K562 (cell line): ENCODE measurements around the gene ITPRIPL2. TPM values are rescaled to one million over a fixed set of nuclear protein-coding genes. Genes with fewer than 3 reads are reported as not detected.

Experiments
- ATAC-seq: fragments of 200-7000 bp; cut with Tn5 transposase; 3 replicates; pipeline ENCODE4 v1.9.1; 2020; ENCODE audit warnings: moderate library complexity
- BruUV-seq: library from RNA; stranded (reverse); fragments of 400-500 nt; replicated peaks from 2 replicates; lab custom pipeline; 2021; lab: Mats Ljungman, UMichigan
- CTCF ChIA-PET: fragments of 300-600 bp; formaldehyde crosslinking; extraction: SDS; loops from one replicate; lab custom pipeline; 2021; ENCODE audit warnings: low intra/inter-chr PET ratio; lab: Yijun Ruan, JAX
- POLR2A ChIA-PET: fragments of 300-600, 350-650 bp; sonication (Branson Sonifier 250); formaldehyde crosslinking; extraction: SDS; loops from one replicate; lab custom pipeline; 2021; ENCODE audit warnings: antibody characterized with exemption, inconsistent platforms; lab: Yijun Ruan, JAX
- DNase-seq, 4 experiments: peaks; one replicate each; pipeline versions ENCODE4 v3.0.0 to v3.0.0-alpha.2; 2011 to 2018; ENCODE audit warnings: low spot score in 3 of 4, mixed read lengths in 3 of 4; ENCODE audit errors: extremely low read depth in 1 of 4
- FAIRE-seq: peaks from 2 replicates; lab custom pipeline; 2011; peaks lifted over from hg19 to GRCh38; lab: Jason Lieb, UNC
- H2AFZ ChIP-seq: 2 replicates; pipeline ENCODE4 v1.6.0; 2011; ENCODE audit warnings: low read depth, low read length, control low read depth, inconsistent platforms
- H3K27ac ChIP-seq: fragments of 200-600 bp; 3 replicates; pipeline ENCODE4 v1.8.0; 2011; ENCODE audit warnings: low read depth, mild to moderate bottlenecking, control low read depth, inconsistent platforms, low read length, moderate library complexity, mixed read lengths; ENCODE audit errors: extremely low read depth
- H3K27me3 ChIP-seq, 2 experiments: fragments of 300-600 bp in 1 of 2; 2 replicates in 1 of 2; 3 replicates in 1 of 2; pipeline versions ENCODE4 v1.6.0 to v1.8.0; 2011; ENCODE audit warnings: inconsistent platforms in 2 of 2, low read length in 2 of 2, mild to moderate bottlenecking in 1 of 2, mixed read lengths in 1 of 2, moderate library complexity in 1 of 2; ENCODE audit not compliant: control insufficient read depth in 2 of 2, insufficient read depth in 2 of 2
- H3K36me3 ChIP-seq: fragments of 300-600 bp; 3 replicates; pipeline ENCODE4 v1.8.0; 2011; ENCODE audit warnings: mild to moderate bottlenecking, low read length, inconsistent platforms; ENCODE audit not compliant: control insufficient read depth, insufficient read depth
- H3K4me1 ChIP-seq, 2 experiments: fragments of 200-600 bp in 1 of 2; replicated peaks in 1 of 2; 2 replicates in 1 of 2; 3 replicates in 1 of 2; pipeline versions ENCODE4 v1.5.1 to v1.8.0; 2011; ENCODE audit warnings: inconsistent platforms in 2 of 2, low read length in 2 of 2, mild to moderate bottlenecking in 1 of 2, mixed read lengths in 1 of 2, moderate library complexity in 1 of 2; ENCODE audit not compliant: control insufficient read depth in 2 of 2, insufficient read depth in 2 of 2
- H3K4me2 ChIP-seq: 2 replicates; pipeline ENCODE4 v1.6.1; 2011; ENCODE audit warnings: low read length, control low read depth, inconsistent platforms, mixed read lengths; ENCODE audit not compliant: insufficient read depth
- H3K4me3 ChIP-seq: fragments of 200-600 bp; sonication (generic), shearing (Covaris generic); 2 replicates; pipeline ENCODE4 v1.5.1; 2016; ENCODE audit warnings: control low read depth, inconsistent platforms
- H3K79me2 ChIP-seq: fragments of 200-600 bp; 3 replicates; pipeline ENCODE4 v1.8.0; 2011; ENCODE audit warnings: low read length, inconsistent platforms; ENCODE audit not compliant: control insufficient read depth, insufficient read depth
- H3K9ac ChIP-seq, 2 experiments: 2 replicates each; pipeline versions ENCODE4 v1.6.0 to v1.6.1; 2011; ENCODE audit warnings: low read depth in 2 of 2, low read length in 2 of 2, control low read depth in 1 of 2, inconsistent platforms in 1 of 2, mild to moderate bottlenecking in 1 of 2, mixed read lengths in 1 of 2; ENCODE audit not compliant: insufficient read depth in 1 of 2
- H3K9me1 ChIP-seq: one replicate; pipeline ENCODE4 v1.6.0; 2011; ENCODE audit warnings: inconsistent platforms, mild to moderate bottlenecking, low read length, moderate library complexity; ENCODE audit not compliant: control insufficient read depth, insufficient read depth
- H3K9me3 ChIP-seq: replicated peaks from 2 replicates; pipeline ENCODE4 v1.5.1; 2011; ENCODE audit warnings: low read depth, low read length, inconsistent platforms; ENCODE audit not compliant: control insufficient read depth, insufficient read depth
- H4K20me1 ChIP-seq: replicated peaks from 2 replicates; pipeline ENCODE4 v1.6.1; 2011; ENCODE audit warnings: low read length, inconsistent platforms, mixed read lengths; ENCODE audit not compliant: control insufficient read depth, insufficient read depth
- GABPB2 ChIP-seq: fragments of 250-450 bp; sonication (Bioruptor Pico); conservative IDR thresholded peaks from 2 replicates; pipeline ENCODE4 v1.5.1; 2021; ENCODE audit warnings: mild to moderate bottlenecking
- HSF4 ChIP-seq: fragments of 250-450 bp; sonication (Bioruptor Pico); IDR thresholded peaks from 2 replicates; pipeline ENCODE4 v2.1.2; 2022; ENCODE audit warnings: mild to moderate bottlenecking, moderate library complexity, borderline replicate concordance
- RBM17 ChIP-seq: fragments of 200-400 bp; formaldehyde crosslinking; IDR thresholded peaks from 2 replicates; pipeline ENCODE4 v1.6.1; 2017; ENCODE audit warnings: low read depth, mild to moderate bottlenecking, low read length, borderline replicate concordance
- RCOR1 ChIP-seq, 2 experiments: IDR thresholded peaks; 2 replicates each; pipeline ENCODE4 v1.6.1; 2012; ENCODE audit warnings: low read depth in 2 of 2, low read length in 2 of 2, borderline replicate concordance in 1 of 2, improper control_type of control experiment in 1 of 2
- SRSF7 ChIP-seq: fragments of 200-400 bp; formaldehyde crosslinking; optimal IDR thresholded peaks from 2 replicates; pipeline ENCODE3; 2017; ENCODE audit warnings: mild to moderate bottlenecking, low read depth, low read length
- THRA ChIP-seq: fragments of 450-650 bp; IDR thresholded peaks from 2 replicates; pipeline ENCODE4 v1.6.1; 2017; ENCODE audit warnings: mild to moderate bottlenecking, moderate library complexity
- ZNF140 ChIP-seq: fragments of 250-450 bp; sonication (Bioruptor Pico); IDR thresholded peaks from 2 replicates; pipeline ENCODE4 v1.8.0; 2021; ENCODE audit warnings: moderate library complexity, mild to moderate bottlenecking, inconsistent platforms
- WGBS: fragments of 100-300 bp; shearing (Covaris generic); methylation state at CpG from one replicate; pipeline ENCODE4 v1.1.6; 2016; ENCODE audit warnings: low coverage, mixed read lengths; ENCODE audit not compliant: insufficient coverage; ENCODE audit errors: missing lambda C conversion rate; 5-methylcytosine and 5-hydroxymethylcytosine counted together
- in situ Hi-C: fragments of 300-500 bp; cut with MboI; formaldehyde crosslinking; loops from 4 replicates; pipeline ENCODE4 v1.15.0; 2018; ENCODE audit warnings: inconsistent platforms, mixed read lengths
- intact Hi-C: fragments of 100-400 bp; cut with micrococcal nuclease; formaldehyde crosslinking; loops from 2 replicates; pipeline ENCODE4 v1.14.2; 2022
- polyA plus RNA-seq, 8 experiments: library from polyadenylated mRNA; depleted of rRNA in 4 of 8; stranded (reverse) in 5 of 8; unstranded in 3 of 8; fragments of >200 nt; fragmentation: Nextera tagmentation in 2 of 8; fragmentation: Illumina TruSeq in 1 of 8; extraction: Ambion mirVana in 2 of 8; extraction: Trizol in 1 of 8; gene quantifications; 2 replicates each; pipeline versions ENCODE4 v1.2.1 to v1.2.3, GENCODE V29; 2011 to 2014; ENCODE audit warnings: inconsistent platforms in 1 of 8, missing spikeins in 1 of 8
- total RNA-seq, 7 experiments: library from RNA; depleted of rRNA in 6 of 7; stranded (reverse); fragments of >200 nt in 6 of 7; fragmentation: Illumina TruSeq in 2 of 7; extraction: Trizol in 2 of 7; gene quantifications; 2 replicates each; pipeline versions ENCODE4 v1.2.1 to v1.2.3, GENCODE V29; 2011 to 2021; ENCODE audit warnings: low replicate concordance in 1 of 7
- TF ChIP-seq, protein P1 (sequence below), 2 experiments: fragments of 450-650 bp in 1 of 2; sonication (generic) in 1 of 2; formaldehyde crosslinking in 1 of 2; IDR thresholded peaks; 2 replicates each; pipeline versions ENCODE4 v1.7.1 to v1.9.0; 2016 to 2022; ENCODE audit warnings: inconsistent platforms in 1 of 2, mild to moderate bottlenecking in 1 of 2, missing genetic modification reagents in 1 of 2

Gene ITPRIPL2
- total and polyA plus RNA-seq, 9 of the 15 experiments (the other 6 are each of a cell fraction or from before 2014, with no cell fraction given): 0.04 to 2.2 (median 0.58) TPM

- WGBS: 92% methylated on average over 12 of the region's 12 CpGs
- in situ Hi-C loops: no loop called here
- intact Hi-C loops: no loop called here
- Histone ChIP-seq H3K9me1 (no peaks in the 10 kb centered on the region), H3K4me1 (no peaks in the 10 kb centered on the region; a peak in 1 of 5 replicates), H3K36me3 (peaks cover 39% of the 10 kb centered on the region; the same call in 2 of the 3 replicates), H3K4me3 (no peak overlapping the region), H3K9ac (no peak overlapping the region), H3K27me3 (no peaks in the 10 kb centered on the region), H4K20me1 (no peaks in the 10 kb centered on the region), H2AFZ (no peak overlapping the region), H3K27ac (no peak overlapping the region), H3K79me2 (no peaks in the 10 kb centered on the region), H3K9me3 (no peaks in the 10 kb centered on the region), H3K4me2 (no peak overlapping the region)
- no TSS peak for BruUV-seq
- ATAC-seq: no peak
- ChIA-PET POLR2A (no interaction called here), CTCF (no interaction called here)
- TF ChIP-seq RBM17 (no peak), GABPB2 (no peak), RCOR1 (IDR thresholded peaks at IDR 0.05; ENCODE audit: borderline replicate concordance in 1 of 2, low read depth in 2 of 2, low read length in 2 of 2) (no peak), ZNF140 (no peak), SRSF7 (no peak), THRA (no peak), HSF4 (CRISPR knock-in tag) (no peak)
- TF ChIP-seq, protein P1, sequence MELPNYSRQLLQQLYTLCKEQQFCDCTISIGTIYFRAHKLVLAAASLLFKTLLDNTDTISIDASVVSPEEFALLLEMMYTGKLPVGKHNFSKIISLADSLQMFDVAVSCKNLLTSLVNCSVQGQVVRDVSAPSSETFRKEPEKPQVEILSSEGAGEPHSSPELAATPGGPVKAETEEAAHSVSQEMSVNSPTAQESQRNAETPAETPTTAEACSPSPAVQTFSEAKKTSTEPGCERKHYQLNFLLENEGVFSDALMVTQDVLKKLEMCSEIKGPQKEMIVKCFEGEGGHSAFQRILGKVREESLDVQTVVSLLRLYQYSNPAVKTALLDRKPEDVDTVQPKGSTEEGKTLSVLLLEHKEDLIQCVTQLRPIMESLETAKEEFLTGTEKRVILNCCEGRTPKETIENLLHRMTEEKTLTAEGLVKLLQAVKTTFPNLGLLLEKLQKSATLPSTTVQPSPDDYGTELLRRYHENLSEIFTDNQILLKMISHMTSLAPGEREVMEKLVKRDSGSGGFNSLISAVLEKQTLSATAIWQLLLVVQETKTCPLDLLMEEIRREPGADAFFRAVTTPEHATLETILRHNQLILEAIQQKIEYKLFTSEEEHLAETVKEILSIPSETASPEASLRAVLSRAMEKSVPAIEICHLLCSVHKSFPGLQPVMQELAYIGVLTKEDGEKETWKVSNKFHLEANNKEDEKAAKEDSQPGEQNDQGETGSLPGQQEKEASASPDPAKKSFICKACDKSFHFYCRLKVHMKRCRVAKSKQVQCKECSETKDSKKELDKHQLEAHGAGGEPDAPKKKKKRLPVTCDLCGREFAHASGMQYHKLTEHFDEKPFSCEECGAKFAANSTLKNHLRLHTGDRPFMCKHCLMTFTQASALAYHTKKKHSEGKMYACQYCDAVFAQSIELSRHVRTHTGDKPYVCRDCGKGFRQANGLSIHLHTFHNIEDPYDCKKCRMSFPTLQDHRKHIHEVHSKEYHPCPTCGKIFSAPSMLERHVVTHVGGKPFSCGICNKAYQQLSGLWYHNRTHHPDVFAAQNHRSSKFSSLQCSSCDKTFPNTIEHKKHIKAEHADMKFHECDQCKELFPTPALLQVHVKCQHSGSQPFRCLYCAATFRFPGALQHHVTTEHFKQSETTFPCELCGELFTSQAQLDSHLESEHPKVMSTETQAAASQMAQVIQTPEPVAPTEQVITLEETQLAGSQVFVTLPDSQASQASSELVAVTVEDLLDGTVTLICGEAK (IDR thresholded peaks at IDR 0.05): no peak
- TF ChIP-seq, protein P1 (CRISPR knock-in tag; IDR thresholded peaks at IDR 0.05): no peak
- no peak for FAIRE-seq
- DNase-seq: no peak
Measured at GRCh38 chr16:19075511-19075910, 38.3 kb upstream of the ITPRIPL2 start.
